ENCODE results near the gene KRTAP1-5. TPM values are rescaled to one million over a fixed set of nuclear protein-coding genes. Genes with fewer than 3 reads are reported as not detected.

The KRTAP1-5 gene
- total and polyA plus RNA-seq, 7 donors = not detected

- no peak for TF ChIP-seq CTCF (IDR thresholded peaks at IDR 0.05)
- Histone ChIP-seq H3K4me3 (no peak overlapping the region), H3K27ac (no peak overlapping the region), H3K27me3 (ENCODE audit: insufficient read depth in 3 of 3, low read length in 2 of 3) (peaks cover 0 to 12% (median 5%) of the 10 kb centered on the region in 3 donors), H3K9me3 (no peaks in the 10 kb centered on the region), H3K36me3 (ENCODE audit: insufficient read depth in 1 of 2, low read depth in 1 of 2) (no peaks in the 10 kb centered on the region), H3K4me1 (no peaks in the 10 kb centered on the region)
- intact Hi-C loops (cut with DNase I) = no loop called here
- DNase-seq = no peak
- no peak for ATAC-seq
- WGBS, 3 donors = 53 to 63% (median 62%) methylated on average over 2 of the region's 2 CpGs
Measured at GRCh38 chr17:40997361-40997760, 29.6 kb downstream of the KRTAP1-5 start.

- no peak for TF ChIP-seq CTCF (IDR thresholded peaks at IDR 0.05)
- no peaks in the 10 kb centered on the region for H3K9me3 ChIP-seq
- H3K36me3 ChIP-seq (ENCODE audit: insufficient read depth in 1 of 2, low read depth in 1 of 2) = no peaks in the 10 kb centered on the region
- no peak overlapping the region for H3K4me3 ChIP-seq
- H3K27ac ChIP-seq = no peak overlapping the region
- intact Hi-C loops (cut with DNase I) = no loop called here
- no peak for DNase-seq
- H3K27me3 ChIP-seq (ENCODE audit: insufficient read depth in 3 of 3, low read length in 2 of 3) = peaks cover 0 to 12% (median 5%) of the 10 kb centered on the region in 3 donors
- no peaks in the 10 kb centered on the region for H3K4me1 ChIP-seq
- WGBS, 3 donors = 82 to 94% (median 90%) methylated on average over 4 of the region's 4 CpGs
- ATAC-seq = no peak
Measured at GRCh38 chr17:40996829-40997228, 30.2 kb downstream of the KRTAP1-5 start.

- no peak for ATAC-seq
- no peak overlapping the region for H3K27ac ChIP-seq
- peaks cover 0 to 5% (median 4%) of the 10 kb centered on the region in 3 donors for H3K27me3 ChIP-seq (ENCODE audit: insufficient read depth in 3 of 3, low read length in 2 of 3)
- WGBS, 3 donors = 63 to 74% (median 64%) methylated on average over 1 of the region's 1 CpG
- no peak for TF ChIP-seq CTCF (IDR thresholded peaks at IDR 0.05)
- DNase-seq = no peak
- intact Hi-C loops (cut with DNase I) = no loop called here
- no peak overlapping the region for H3K4me3 ChIP-seq
- no peaks in the 10 kb centered on the region for H3K36me3 ChIP-seq (ENCODE audit: insufficient read depth in 1 of 2, low read depth in 1 of 2)
- H3K9me3 ChIP-seq = no peaks in the 10 kb centered on the region
- H3K4me1 ChIP-seq = no peaks in the 10 kb centered on the region
Measured at GRCh38 chr17:40995116-40995515, 31.9 kb downstream of the KRTAP1-5 start.

- WGBS, 3 donors = 28 to 35% (median 28%) methylated on average over 4 of the region's 4 CpGs
- DNase-seq (no peak), ATAC-seq (no peak)
- Histone ChIP-seq H3K9me3 (no peaks in the 10 kb centered on the region), H3K27ac (no peak within 1 kb of the TSS), H3K27me3 (ENCODE audit: insufficient read depth in 3 of 3, low read length in 2 of 3) (peaks cover 0 to 4% (median 0%) of the 10 kb centered on the region in 3 donors), H3K4me3 (no peak within 1 kb of the TSS), H3K4me1 (no peaks in the 10 kb centered on the region), H3K36me3 (ENCODE audit: insufficient read depth in 1 of 2, low read depth in 1 of 2) (no peaks in the 10 kb centered on the region)
- no peak for TF ChIP-seq CTCF (IDR thresholded peaks at IDR 0.05)
- intact Hi-C loops (cut with DNase I) = no loop called here
Measured at GRCh38 chr17:40993839-40994238, 33.2 kb downstream of the KRTAP1-5 start, which contains the start of gene KRTAP3-3. TSS of gene KRTAP3-3 (minus strand) at chr17:40994164. CDS start at chr17:40994097, 67 bp downstream.

GRCh38 chr17:40993084-40993483 lies 33.9 kb downstream of the KRTAP1-5 start:
- Histone ChIP-seq H3K27ac (no peak overlapping the region), H3K4me1 (no peaks in the 10 kb centered on the region), H3K4me3 (no peak overlapping the region), H3K27me3 (ENCODE audit: insufficient read depth in 3 of 3, low read length in 2 of 3) (peaks cover 0 to 4% (median 0%) of the 10 kb centered on the region in 3 donors), H3K36me3 (ENCODE audit: insufficient read depth in 1 of 2, low read depth in 1 of 2) (no peaks in the 10 kb centered on the region), H3K9me3 (no peaks in the 10 kb centered on the region)
- no peak for DNase-seq
- TF ChIP-seq CTCF (IDR thresholded peaks at IDR 0.05) = no peak
- intact Hi-C loops (cut with DNase I) = no loop called here
- WGBS, 3 donors = 93 to 95% (median 94%) methylated on average over 2 of the region's 2 CpGs
- no peak for ATAC-seq
